Endothelial cell (in vitro differentiated cells): ENCODE results near the gene BCAS4. TPM values are rescaled to one million over a fixed set of nuclear protein-coding genes. Genes with fewer than 3 reads are reported as not detected.

ENCODE experiments used
- DNase-seq: peaks from one replicate; pipeline ENCODE4 v3.0.0; 2021; ENCODE audit warnings: low spot score
- H3K27ac Mint-ChIP-seq: one replicate; pipeline ENCODE4 v1.8.0; 2021; ENCODE audit warnings: mixed read lengths, inconsistent platforms; ENCODE audit not compliant: unreplicated experiment
- H3K27me3 Mint-ChIP-seq: one replicate; pipeline ENCODE4 v1.8.0; 2021; ENCODE audit warnings: mild to moderate bottlenecking, moderate library complexity, mixed read lengths, inconsistent platforms; ENCODE audit not compliant: unreplicated experiment
- H3K36me3 Mint-ChIP-seq: one replicate; pipeline ENCODE4 v1.8.0; 2021; ENCODE audit warnings: mild to moderate bottlenecking, low read depth, mixed read lengths, inconsistent platforms; ENCODE audit not compliant: unreplicated experiment
- H3K4me1 Mint-ChIP-seq: one replicate; pipeline ENCODE4 v1.8.0; 2021; ENCODE audit warnings: mild to moderate bottlenecking, mixed read lengths, inconsistent platforms; ENCODE audit not compliant: unreplicated experiment
- H3K4me3 Mint-ChIP-seq: one replicate; pipeline ENCODE4 v1.8.0; 2021; ENCODE audit warnings: mild to moderate bottlenecking, mixed read lengths, inconsistent platforms; ENCODE audit not compliant: unreplicated experiment
- H3K9me3 Mint-ChIP-seq: one replicate; pipeline ENCODE4 v1.8.0; 2021; ENCODE audit warnings: mixed read lengths, inconsistent platforms; ENCODE audit not compliant: unreplicated experiment
- total RNA-seq: library from RNA; stranded (reverse); fragmentation: NEBNext Ultra II Directional; extraction: Animal tissue kit (Norgen Biotek cat#: 25700); gene quantifications from one replicate; pipeline ENCODE4 v1.2.1, GENCODE V29; 2021; ENCODE audit not compliant: unreplicated experiment
- TF ChIP-seq, protein P1 (sequence below): fragments of 200-600 bp; sonication (generic); IDR thresholded peaks from one replicate; pipeline ENCODE4 v1.5.0; 2021; ENCODE audit warnings: antibody characterized with exemption; ENCODE audit not compliant: unreplicated experiment

The BCAS4 gene
- total RNA-seq, 1 donor from 2014 or later: 7.6 TPM

DNA sequence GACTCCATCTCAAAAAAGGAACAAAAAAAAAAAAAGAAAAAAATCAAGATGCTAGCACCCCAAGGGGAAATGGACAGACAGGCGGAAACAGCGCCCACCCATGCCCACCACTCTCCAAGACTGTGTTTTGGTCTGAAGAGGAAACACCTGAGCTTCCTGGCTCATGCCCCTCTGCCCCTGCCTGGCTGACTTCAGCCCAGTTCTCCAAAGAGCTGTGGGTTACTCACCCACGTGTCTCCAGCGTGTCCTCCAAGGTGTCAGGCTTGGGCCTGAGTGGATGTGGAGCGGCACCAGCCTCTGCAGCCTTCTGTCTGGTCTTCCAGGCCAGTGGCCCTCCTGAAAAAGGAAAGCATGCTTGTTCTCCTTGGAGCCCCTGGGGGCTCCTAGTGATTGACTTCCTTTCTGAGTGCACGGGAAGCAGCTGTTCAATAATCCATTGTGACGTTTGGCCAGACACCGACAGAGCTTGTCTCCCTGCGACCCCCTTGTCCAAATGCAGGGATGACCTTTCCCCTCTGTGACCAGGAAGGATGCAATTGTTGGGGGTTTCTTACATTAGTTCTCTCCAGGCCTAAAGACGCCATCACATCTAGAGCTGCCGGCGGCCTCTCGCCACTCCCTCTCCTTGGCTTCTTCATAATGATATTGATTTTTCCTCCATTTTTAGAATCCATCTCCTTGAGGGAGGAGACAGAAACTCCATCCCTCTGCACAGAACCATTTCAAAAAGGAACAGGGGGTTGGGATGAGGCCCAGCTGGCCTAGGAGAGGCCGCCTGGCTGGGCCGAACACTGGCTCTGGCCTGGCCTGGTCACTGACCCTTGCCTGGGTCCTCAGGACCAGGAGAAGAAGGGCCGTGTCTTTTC is 77.9 kb downstream of the BCAS4 start:
- Mint-ChIP-seq H3K27me3 (peaks cover 10% of the 10 kb centered on the region), H3K27ac (peak overlapping the region; percentile 95), H3K4me3 (peak overlapping the region; percentile 37), H3K4me1 (peaks cover 49% of the 10 kb centered on the region), H3K9me3 (no peaks in the 10 kb centered on the region), H3K36me3 (peaks cover 5% of the 10 kb centered on the region)
- peak; percentile 23 for DNase-seq
- TF ChIP-seq, protein P1, sequence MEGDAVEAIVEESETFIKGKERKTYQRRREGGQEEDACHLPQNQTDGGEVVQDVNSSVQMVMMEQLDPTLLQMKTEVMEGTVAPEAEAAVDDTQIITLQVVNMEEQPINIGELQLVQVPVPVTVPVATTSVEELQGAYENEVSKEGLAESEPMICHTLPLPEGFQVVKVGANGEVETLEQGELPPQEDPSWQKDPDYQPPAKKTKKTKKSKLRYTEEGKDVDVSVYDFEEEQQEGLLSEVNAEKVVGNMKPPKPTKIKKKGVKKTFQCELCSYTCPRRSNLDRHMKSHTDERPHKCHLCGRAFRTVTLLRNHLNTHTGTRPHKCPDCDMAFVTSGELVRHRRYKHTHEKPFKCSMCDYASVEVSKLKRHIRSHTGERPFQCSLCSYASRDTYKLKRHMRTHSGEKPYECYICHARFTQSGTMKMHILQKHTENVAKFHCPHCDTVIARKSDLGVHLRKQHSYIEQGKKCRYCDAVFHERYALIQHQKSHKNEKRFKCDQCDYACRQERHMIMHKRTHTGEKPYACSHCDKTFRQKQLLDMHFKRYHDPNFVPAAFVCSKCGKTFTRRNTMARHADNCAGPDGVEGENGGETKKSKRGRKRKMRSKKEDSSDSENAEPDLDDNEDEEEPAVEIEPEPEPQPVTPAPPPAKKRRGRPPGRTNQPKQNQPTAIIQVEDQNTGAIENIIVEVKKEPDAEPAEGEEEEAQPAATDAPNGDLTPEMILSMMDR: no peak

DNA sequence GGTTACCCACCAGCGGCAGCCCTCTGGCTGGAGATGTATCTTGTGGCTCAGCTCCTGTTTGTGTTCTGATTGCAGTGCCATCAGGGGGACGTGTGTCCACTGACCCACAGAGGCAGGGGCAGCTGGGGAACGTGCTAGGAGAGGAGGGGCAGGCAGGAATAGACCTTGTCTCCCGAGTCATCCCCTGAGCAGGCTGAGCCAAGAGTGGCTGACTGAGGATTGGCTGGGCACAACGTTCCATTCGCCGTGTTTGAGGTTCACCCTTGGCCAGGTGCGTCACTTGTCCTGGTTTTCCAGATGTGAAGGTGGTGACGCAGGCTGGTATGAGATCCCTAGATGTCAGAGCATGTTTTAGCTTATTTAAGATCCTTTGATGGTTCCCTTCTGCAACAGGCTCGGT is 78.7 kb downstream of the BCAS4 start:
- Mint-ChIP-seq H3K36me3 (peaks cover 5% of the 10 kb centered on the region), H3K27ac (peak overlapping the region; percentile 95), H3K4me3 (peak overlapping the region; percentile 32), H3K9me3 (no peaks in the 10 kb centered on the region), H3K4me1 (peaks cover 49% of the 10 kb centered on the region), H3K27me3 (peaks cover 10% of the 10 kb centered on the region)
- no peak for DNase-seq
- TF ChIP-seq, protein P1: no peak

DNA sequence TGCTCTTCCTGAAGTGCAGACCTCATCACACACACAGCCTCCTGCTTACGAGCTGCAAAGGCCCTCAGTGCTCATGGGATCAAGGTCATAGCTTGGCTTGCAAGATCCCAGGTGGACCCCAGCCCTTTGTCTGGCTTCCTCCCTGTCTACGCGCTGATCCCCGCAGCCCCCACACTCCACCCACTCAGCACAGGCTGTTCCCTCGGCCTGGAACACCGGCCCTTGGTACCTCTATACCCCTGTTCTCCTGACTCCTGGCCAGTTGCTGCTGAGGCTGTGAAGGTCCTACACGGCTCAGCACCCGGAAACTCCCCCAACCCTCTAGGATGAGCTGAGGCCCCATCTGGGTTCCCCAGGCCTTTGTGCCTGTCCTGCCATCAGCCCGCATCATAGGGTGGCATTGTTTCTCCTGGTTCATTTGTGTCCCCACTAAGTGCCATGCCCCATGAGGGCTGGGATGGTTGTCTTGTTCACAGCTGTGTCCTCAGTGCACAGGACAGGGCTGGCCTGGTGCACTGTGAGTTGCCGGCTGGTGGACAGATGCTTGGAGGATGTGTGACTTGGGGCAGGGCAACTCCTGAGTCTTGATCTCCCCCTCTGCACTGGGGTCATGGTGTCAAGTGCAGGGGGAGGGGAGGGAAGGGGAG is 79.4 kb downstream of the BCAS4 start:
- no peaks in the 10 kb centered on the region for H3K9me3 Mint-ChIP-seq
- H3K27me3 Mint-ChIP-seq: peaks cover 10% of the 10 kb centered on the region
- no peak overlapping the region for H3K4me3 Mint-ChIP-seq
- peaks cover 53% of the 10 kb centered on the region for H3K4me1 Mint-ChIP-seq
- DNase-seq: no peak
- H3K36me3 Mint-ChIP-seq: peaks cover 5% of the 10 kb centered on the region
- TF ChIP-seq, protein P1: no peak
- H3K27ac Mint-ChIP-seq: peak overlapping the region; percentile 95

DNA sequence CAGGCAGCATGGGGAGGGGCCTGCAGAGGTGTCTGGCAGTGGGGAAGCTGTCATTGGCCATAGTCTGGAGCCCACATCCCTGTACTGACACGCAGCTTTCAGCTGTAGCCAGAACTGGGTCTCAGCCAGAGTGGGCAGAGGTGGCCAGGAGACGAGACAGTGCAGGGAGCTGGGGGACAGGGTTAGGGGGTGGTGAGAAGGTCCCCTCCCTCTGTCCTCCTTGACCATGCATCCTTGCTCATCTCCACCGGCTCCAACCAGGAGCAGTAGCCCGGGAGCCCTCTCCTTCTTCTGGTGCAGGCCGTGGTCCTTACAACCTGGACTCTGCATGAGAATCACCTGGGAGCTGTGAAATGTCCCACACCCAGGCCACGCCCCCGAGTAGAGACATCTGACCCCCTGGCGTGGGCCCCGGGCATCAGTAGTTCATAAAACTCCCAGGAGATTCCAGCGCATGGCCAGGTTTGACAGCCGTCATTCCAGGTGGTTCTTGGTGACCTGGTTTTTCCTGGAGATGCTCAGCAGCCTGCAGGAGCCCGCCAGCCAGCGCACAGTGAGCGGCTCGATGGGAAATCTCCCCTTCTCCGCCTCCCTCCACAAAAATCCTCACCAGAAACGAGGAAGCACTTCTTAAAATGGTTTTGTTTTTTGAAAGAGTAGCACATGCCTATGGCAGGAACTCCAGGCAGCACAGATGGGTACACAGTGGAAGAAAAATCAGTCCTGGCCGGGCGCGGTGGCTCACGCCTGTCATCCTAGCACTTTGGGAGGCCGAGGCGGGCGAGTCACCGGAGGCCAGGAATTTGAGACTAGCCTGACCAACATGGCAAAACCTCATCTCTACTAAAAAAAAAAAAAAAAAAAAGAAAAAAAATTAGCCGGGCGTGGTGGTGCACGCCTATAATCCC is 80.2 kb downstream of the BCAS4 start:
- Mint-ChIP-seq H3K27ac (no peak overlapping the region), H3K4me3 (no peak overlapping the region), H3K9me3 (no peaks in the 10 kb centered on the region), H3K4me1 (peaks cover 58% of the 10 kb centered on the region), H3K36me3 (peaks cover 5% of the 10 kb centered on the region), H3K27me3 (peaks cover 12% of the 10 kb centered on the region)
- no peak for DNase-seq
- TF ChIP-seq, protein P1: no peak
